GM20000 (cell line): ENCODE measurements around the gene AKAP6.

Experiments
- DNase-seq: peaks from one replicate; pipeline ENCODE4 v3.0.0; 2012; ENCODE audit warnings: low spot score
- CTCF ChIP-seq: IDR thresholded peaks from 2 replicates; pipeline ENCODE4 v1.5.1; 2012; ENCODE audit warnings: mild to moderate bottlenecking, control low read depth; ENCODE audit errors: extremely low read depth, missing control alignments

Gene AKAP6

DNA sequence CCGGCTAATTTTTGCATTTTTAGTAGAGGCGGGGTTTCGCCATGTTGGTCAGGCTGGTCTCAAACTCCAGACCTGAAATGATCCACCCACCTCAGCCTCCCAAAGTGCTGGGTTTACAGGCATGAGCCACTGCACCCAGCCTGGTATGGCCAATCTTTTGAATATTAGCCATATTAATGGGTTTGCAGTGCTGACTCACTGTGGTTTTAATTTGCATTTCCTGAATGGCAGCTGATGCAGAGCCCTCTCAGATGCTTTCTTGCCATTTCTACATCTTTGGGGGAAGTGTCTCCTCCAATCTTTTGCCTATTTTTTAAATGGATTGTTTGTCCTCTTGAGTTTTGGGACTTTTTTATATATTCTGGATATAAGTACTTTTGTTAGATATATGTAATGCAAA lies 554.1 kb downstream of the AKAP6 start:
- TF ChIP-seq CTCF: no peak
- DNase-seq: no peak
